ENCODE results near the gene EXOC4. TPM values are rescaled to one million over a fixed set of nuclear protein-coding genes. Genes with fewer than 3 reads are reported as not detected.

EXOC4 gene
- total and polyA plus RNA-seq, 2 donors from 2014 or later = 22.8 to 78.7 TPM

- H3K36me3 ChIP-seq (ENCODE audit: control insufficient read depth in 2 of 3, insufficient read depth in 3 of 3, low read length in 3 of 3) = no peaks in the 10 kb centered on the region
- H3K27me3 ChIP-seq (ENCODE audit: control insufficient read depth, insufficient read depth, low read length) = no peaks in the 10 kb centered on the region
- H3K27ac ChIP-seq (ENCODE audit: low read depth in 2 of 2, low read length in 2 of 2) = no peak overlapping the region
- FAIRE-seq = no peak
- no peak overlapping the region for H3K9ac ChIP-seq (ENCODE audit: low read length in 3 of 3)
- H3K4me3 ChIP-seq (ENCODE audit: low read length in 3 of 3) = no peak overlapping the region
- peaks cover 0 to 3% (median 0%) of the 10 kb centered on the region in 3 donors for H3K4me1 ChIP-seq (ENCODE audit: control insufficient read depth in 2 of 3, insufficient read depth in 2 of 3, low read depth in 1 of 3, low read length in 3 of 3)
- DNase-seq = no peak
- intact Hi-C loops (cut with DNase I) = no loop called here
- TF ChIP-seq CTCF (IDR thresholded peaks at IDR 0.05; ENCODE audit: borderline replicate concordance, extremely low read depth, insufficient read depth) = no peak
- H3K9me3 ChIP-seq (ENCODE audit: control insufficient read depth in 2 of 3, insufficient read depth in 1 of 3, low read length in 3 of 3) = no peaks in the 10 kb centered on the region
These were observed 456.4 kb downstream of the EXOC4 start for GRCh38 chr7:133709036-133709880.

DNA sequence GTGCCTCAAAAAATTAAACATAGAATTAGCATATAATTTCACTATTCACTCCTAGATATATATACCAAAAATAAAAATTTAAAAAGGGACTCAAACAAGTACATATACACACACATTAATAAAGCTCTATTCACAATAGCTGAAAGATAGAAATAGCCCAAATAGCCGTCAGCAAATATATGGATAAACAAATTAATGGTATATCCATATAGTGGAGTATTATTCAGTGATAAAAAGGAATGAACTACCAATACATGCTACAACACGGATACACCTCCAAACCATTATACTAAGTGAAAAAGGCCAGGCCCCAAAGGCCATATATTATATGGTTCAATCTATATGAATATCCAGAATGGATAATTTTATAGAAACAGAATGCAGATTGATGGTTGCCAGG, 459.7 kb downstream of the EXOC4 start:
- intact Hi-C loops (cut with DNase I) = no loop called here
- TF ChIP-seq CTCF (IDR thresholded peaks at IDR 0.05; ENCODE audit: borderline replicate concordance, extremely low read depth, insufficient read depth) = no peak
- Histone ChIP-seq H3K4me1 (ENCODE audit: control insufficient read depth in 2 of 3, insufficient read depth in 2 of 3, low read depth in 1 of 3, low read length in 3 of 3) (no peaks in the 10 kb centered on the region), H3K9me3 (ENCODE audit: control insufficient read depth in 2 of 3, insufficient read depth in 1 of 3, low read length in 3 of 3) (no peaks in the 10 kb centered on the region), H3K27ac (ENCODE audit: low read depth in 2 of 2, low read length in 2 of 2) (no peak overlapping the region), H3K27me3 (ENCODE audit: control insufficient read depth, insufficient read depth, low read length) (no peaks in the 10 kb centered on the region), H3K36me3 (ENCODE audit: control insufficient read depth in 2 of 3, insufficient read depth in 3 of 3, low read length in 3 of 3) (no peaks in the 10 kb centered on the region), H3K9ac (ENCODE audit: low read length in 3 of 3) (no peak overlapping the region), H3K4me3 (ENCODE audit: low read length in 3 of 3) (no peak overlapping the region)
- DNase-seq (no peak), FAIRE-seq (no peak)

GRCh38 chr7:133714654-133715053, 461.8 kb downstream of the EXOC4 start:
- intact Hi-C loops (cut with DNase I) = no loop called here
- H3K9ac ChIP-seq (ENCODE audit: low read length in 3 of 3) = no peak overlapping the region
- no peak overlapping the region for H3K27ac ChIP-seq (ENCODE audit: low read depth in 2 of 2, low read length in 2 of 2)
- no peak for DNase-seq
- no peak overlapping the region for H3K4me3 ChIP-seq (ENCODE audit: low read length in 3 of 3)
- H3K4me1 ChIP-seq (ENCODE audit: control insufficient read depth in 2 of 3, insufficient read depth in 2 of 3, low read depth in 1 of 3, low read length in 3 of 3) = no peaks in the 10 kb centered on the region
- H3K9me3 ChIP-seq (ENCODE audit: control insufficient read depth in 2 of 3, insufficient read depth in 1 of 3, low read length in 3 of 3) = no peaks in the 10 kb centered on the region
- no peaks in the 10 kb centered on the region for H3K27me3 ChIP-seq (ENCODE audit: control insufficient read depth, insufficient read depth, low read length)
- FAIRE-seq = no peak
- TF ChIP-seq CTCF (IDR thresholded peaks at IDR 0.05; ENCODE audit: borderline replicate concordance, extremely low read depth, insufficient read depth) = no peak
- H3K36me3 ChIP-seq (ENCODE audit: control insufficient read depth in 2 of 3, insufficient read depth in 3 of 3, low read length in 3 of 3) = no peaks in the 10 kb centered on the region

Data from kidney (tissue), 14 donors.